GM10266 (cell line): Measurements from ENCODE around the gene GLDC.
"Not testable (repeated sequence)": the region's sequence is repeated elsewhere in the genome, so short reads cannot be mapped to it uniquely, and the experiment has no call there.

Source experiments
- DNase-seq: peaks from one replicate; pipeline ENCODE4 v3.0.0; 2012; ENCODE audit errors: extremely low spot score
- CTCF ChIP-seq: IDR thresholded peaks from 2 replicates; pipeline ENCODE4 v1.5.1; 2012; ENCODE audit warnings: mild to moderate bottlenecking, low read depth; ENCODE audit not compliant: control insufficient read depth, insufficient read depth; ENCODE audit errors: missing control alignments

Gene GLDC

DNA sequence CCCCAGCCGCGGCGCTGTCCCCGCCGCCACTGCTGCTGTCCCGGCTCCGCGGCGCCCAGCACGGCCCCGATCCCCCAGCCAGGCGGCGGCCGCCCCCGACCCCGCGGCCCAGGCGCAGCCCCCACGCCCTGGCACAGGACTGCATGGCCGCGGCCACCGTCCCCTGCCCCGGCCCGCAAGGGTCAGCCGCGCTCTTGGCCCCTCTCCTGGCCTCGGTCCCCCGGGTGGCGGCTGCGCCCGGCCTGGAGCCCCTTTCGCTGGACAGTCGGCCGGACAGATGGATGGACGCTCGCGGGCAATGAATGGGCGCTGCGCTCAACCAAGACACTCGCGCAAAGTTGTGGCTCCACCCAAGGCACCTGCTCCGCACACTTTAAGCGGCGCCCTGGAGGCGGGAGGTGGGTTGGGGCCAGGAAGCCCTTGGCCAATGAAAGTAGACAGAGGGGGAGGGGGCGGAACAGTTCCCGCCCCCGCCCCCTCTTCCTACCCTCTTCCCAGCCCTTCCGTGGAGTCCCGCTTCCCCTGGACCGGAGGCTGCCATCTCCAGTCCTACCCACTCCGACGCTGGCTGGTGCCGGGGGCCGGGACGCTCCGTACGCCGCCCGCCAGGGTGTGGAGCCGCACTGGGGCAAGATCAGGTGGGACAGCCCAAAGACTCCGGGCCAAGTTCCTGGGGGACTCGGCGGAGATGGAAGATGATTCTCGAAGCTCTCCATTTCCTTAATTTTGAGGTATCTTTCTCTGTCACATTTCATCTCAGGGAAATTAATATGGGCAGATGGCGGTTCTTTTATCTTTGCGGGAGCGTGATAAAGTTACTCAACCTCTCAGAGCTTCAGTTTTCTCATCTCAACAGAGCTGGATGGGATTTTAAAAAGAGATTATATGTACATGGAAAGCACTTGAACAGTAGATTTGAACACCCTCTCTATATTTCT is at the start of gene GLDC:
Gene GLDC, minus strand, starts transcription at position 375 of the 938 bp plus-strand sequence. Its CDS starts 230 bp downstream, at position 145.
- no peak for TF ChIP-seq CTCF
- peak; percentile 92 for DNase-seq

DNA sequence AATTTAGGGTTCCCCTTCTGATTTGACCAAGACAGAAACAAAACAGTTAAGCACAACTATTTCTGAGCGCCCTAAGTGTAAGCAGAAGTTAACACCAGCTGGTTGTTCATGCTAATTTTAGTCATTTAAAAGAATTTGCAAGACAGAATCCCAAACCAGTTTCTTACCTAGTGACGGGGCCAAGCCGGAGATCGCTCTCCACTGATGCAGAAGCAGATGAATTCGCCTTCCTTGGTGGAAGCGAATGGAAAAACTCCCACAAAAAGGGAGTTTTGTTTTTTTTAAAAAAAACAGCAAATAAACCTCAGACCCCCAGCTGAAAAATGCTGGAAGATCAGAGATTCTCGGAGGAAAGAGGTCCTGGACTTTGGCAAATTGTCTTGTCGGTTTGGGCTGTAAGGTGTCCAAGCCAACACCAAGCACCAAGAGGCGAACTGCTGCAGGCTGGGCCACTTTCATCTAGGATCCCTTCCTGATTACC is 47.4 kb upstream of the GLDC start:
- no peak for TF ChIP-seq CTCF
- no peak for DNase-seq

- no peak for DNase-seq
Observed at GRCh38 chr9:6692433-6692832, 46.9 kb upstream of the GLDC start.

GRCh38 chr9:6690675-6691070 is 45.1 kb upstream of the GLDC start:
- not testable (repeated sequence) for DNase-seq

More at GRCh38 chr9:6692433-6692832, 46.9 kb upstream of the GLDC start:
- no peak for TF ChIP-seq CTCF

DNA sequence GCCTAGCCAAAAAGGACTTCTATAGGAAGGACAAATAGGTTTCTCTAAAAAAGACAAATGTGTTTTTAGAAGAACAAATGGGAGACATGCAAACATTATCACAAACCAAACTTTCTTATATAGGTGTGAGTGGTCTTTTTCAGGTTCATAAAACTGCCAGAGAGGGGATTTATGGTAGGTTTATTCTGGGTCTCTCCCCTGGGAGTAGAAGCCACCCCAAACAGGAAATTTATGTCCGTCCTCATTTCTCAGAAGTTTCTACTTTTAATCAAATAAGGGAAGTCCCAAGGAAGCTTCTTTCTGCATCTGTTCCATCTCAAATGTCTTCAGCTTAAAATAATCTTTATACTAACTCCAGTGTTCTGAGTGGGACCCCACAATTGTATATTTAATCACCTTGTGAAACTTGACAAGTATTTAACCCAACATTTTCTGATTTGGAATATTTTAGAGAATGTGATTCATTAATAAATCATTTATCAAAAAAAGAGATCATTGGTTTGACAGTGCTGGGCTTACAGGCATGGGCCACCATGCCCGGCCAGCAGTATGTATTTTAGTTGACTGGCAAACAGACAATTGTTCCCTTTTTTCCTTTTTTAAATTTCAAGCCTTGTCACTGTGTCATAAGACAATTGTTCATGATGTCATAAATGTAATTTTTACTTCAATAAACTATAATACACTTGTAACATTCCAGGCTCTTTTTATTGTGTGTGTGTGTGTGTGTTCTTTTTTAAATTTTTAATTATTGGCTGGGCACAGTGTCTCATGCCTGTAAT is 44.6 kb upstream of the GLDC start:
- peak; percentile 31 for DNase-seq
- no peak for TF ChIP-seq CTCF

GRCh38 chr9:6687180-6687579 is 41.7 kb upstream of the GLDC start:
- no peak for DNase-seq
- no peak for TF ChIP-seq CTCF

- no peak for DNase-seq
- peak; percentile 47 for TF ChIP-seq CTCF
Observed at GRCh38 chr9:6686396-6686795, 40.9 kb upstream of the GLDC start.
